ENCODE measurements around the gene ETFBKMT. TPM values are rescaled to one million over a fixed set of nuclear protein-coding genes. Genes with fewer than 3 reads are reported as not detected.

Gene ETFBKMT
- total RNA-seq (2022; extraction: Qiagen RNA extraction): 0.78 to 1.1 TPM (median 0.87 TPM) in 5 replicates

GRCh38 chr12:31659087-31659942, at the start of gene ETFBKMT:
Gene ETFBKMT, plus strand, starts transcription at chr12:31659688. Its CDS starts 2,266 bp downstream, at chr12:31661954.

Other genes with a start within 250 kb of the ETFBKMT start
- gene DENND5B, start 68.6 kb upstream of the ETFBKMT start, total RNA-seq (2022; extraction: Qiagen RNA extraction): 10.7 to 12.9 TPM (median 12.1 TPM) in 5 replicates
- gene AMN1, start 69.3 kb downstream of the ETFBKMT start, total RNA-seq (2022; extraction: Qiagen RNA extraction): 8.1 to 12.0 TPM (median 9.0 TPM) in 5 replicates